ENCODE measurements around the gene TRPV4. TPM values are rescaled to one million over a fixed set of nuclear protein-coding genes. Genes with fewer than 3 reads are reported as not detected.

Gene TRPV4
- 0.08 to 0.17 TPM (median 0.10 TPM) in 5 replicates for total RNA-seq (2022; extraction: Qiagen RNA extraction; ENCODE audit: low read depth)

GRCh38 chr12:109833307-109834189 is at the start of gene TRPV4:
TRPV4 (minus strand) TSS chr12:109833398; CDS start chr12:109814796, 18,602 bp downstream.

GRCh38 chr12:109880043-109880931 is 47.1 kb upstream of the TRPV4 start, which contains the start of gene GLTP:
GLTP (minus strand) TSS chr12:109880541; CDS start chr12:109880374, 167 bp downstream.

Other genes with a start within 250 kb of the TRPV4 start
- gene FAM222A, start 119.6 kb downstream of the TRPV4 start, total RNA-seq (2022; extraction: Qiagen RNA extraction; ENCODE audit: low read depth), result 3.8 to 7.3 TPM (median 5.8 TPM) in 5 replicates
- gene GLTP, start 47.1 kb upstream of the TRPV4 start, total RNA-seq (2022; extraction: Qiagen RNA extraction; ENCODE audit: low read depth), result 18.8 to 21.4 TPM (median 19.5 TPM) in 5 replicates
- gene TCHP, start 66.9 kb upstream of the TRPV4 start, total RNA-seq (2022; extraction: Qiagen RNA extraction; ENCODE audit: low read depth), result 14.5 to 19.2 TPM (median 17.7 TPM) in 5 replicates
- gene GIT2, start 163.0 kb upstream of the TRPV4 start, total RNA-seq (2022; extraction: Qiagen RNA extraction; ENCODE audit: low read depth), result 16.2 to 20.0 TPM (median 18.3 TPM) in 5 replicates
- 15.0 to 23.7 TPM (median 18.3 TPM) in 5 replicates for gene ANKRD13A, start 166.0 kb upstream of the TRPV4 start, total RNA-seq (2022; extraction: Qiagen RNA extraction; ENCODE audit: low read depth)
- gene C12orf76, start 215.1 kb upstream of the TRPV4 start, total RNA-seq (2022; extraction: Qiagen RNA extraction; ENCODE audit: low read depth), result 5.8 to 8.1 TPM (median 7.6 TPM) in 5 replicates